GM12878 (cell line): ENCODE results near the gene CA14. TPM values are rescaled to one million over a fixed set of nuclear protein-coding genes. Genes with fewer than 3 reads are reported as not detected.

Source experiments
- ATAC-seq: fragments of 200-7000 bp; cut with Tn5 transposase; 3 replicates; pipeline ENCODE4 v1.9.1; 2020; ENCODE audit warnings: mild to moderate bottlenecking, moderate library complexity
- BruUV-seq: library from RNA; stranded (reverse); fragments of 400-500 nt; replicated peaks from 2 replicates; lab custom pipeline; 2021; lab: Mats Ljungman, UMichigan
- CTCF ChIA-PET: fragments of 300-600 bp; sonication (Branson Sonifier 250); formaldehyde crosslinking; extraction: SDS; loops from one replicate; lab custom pipeline; 2021; ENCODE audit warnings: inconsistent platforms; lab: Yijun Ruan, JAX
- POLR2A ChIA-PET: fragments of 350-600 bp; formaldehyde crosslinking; extraction: SDS; loops from one replicate; lab custom pipeline; 2021; ENCODE audit warnings: inconsistent platforms; lab: Charles Lee
- RAD21 ChIA-PET: fragments of 300-600 bp; sonication (Branson Sonifier 250); formaldehyde crosslinking; loops from one replicate; lab custom pipeline; 2023; ENCODE audit warnings: antibody characterized with exemption; ENCODE audit not compliant: unreplicated experiment; lab: Charles Lee
- SMC1A ChIA-PET: fragments of 300-600 bp; sonication (Branson Sonifier 250); formaldehyde crosslinking; loops from one replicate; lab custom pipeline; 2023; ENCODE audit not compliant: unreplicated experiment, uncharacterized antibody; lab: Charles Lee
- DNase-seq: peaks from one replicate; pipeline ENCODE4 v3.0.0-alpha.2; 2011; ENCODE audit warnings: low read depth, low spot score
- FAIRE-seq: peaks from 3 replicates; lab custom pipeline; 2011; peaks lifted over from hg19 to GRCh38; lab: Jason Lieb, UNC
- H2AFZ ChIP-seq: 2 replicates; pipeline ENCODE4 v1.6.0; 2011; ENCODE audit warnings: low read depth, low read length, control low read depth; ENCODE audit not compliant: control insufficient read depth
- H3K27ac ChIP-seq: 2 replicates; pipeline ENCODE4 v1.5.1; 2011; ENCODE audit warnings: control low read depth; ENCODE audit not compliant: control insufficient read depth, insufficient read depth
- H3K27me3 ChIP-seq, 2 experiments: replicated peaks in 1 of 2; 2 replicates each; pipeline versions ENCODE4 v1.6.0 to v1.6.1; 2011; ENCODE audit warnings: low read length in 1 of 2; ENCODE audit not compliant: control insufficient read depth in 2 of 2, insufficient read depth in 2 of 2
- H3K36me3 ChIP-seq, 2 experiments: 2 replicates each; pipeline ENCODE4 v1.5.1; 2011; ENCODE audit warnings: low read length in 1 of 2; ENCODE audit not compliant: control insufficient read depth in 2 of 2, insufficient read depth in 2 of 2
- H3K4me1 ChIP-seq: 2 replicates; pipeline ENCODE4 v1.6.1; 2011; ENCODE audit warnings: mild to moderate bottlenecking, low read length, moderate library complexity, mixed read lengths; ENCODE audit not compliant: control insufficient read depth, insufficient read depth
- H3K4me2 ChIP-seq: 2 replicates; pipeline ENCODE4 v1.6.0; 2011; ENCODE audit warnings: control low read depth; ENCODE audit not compliant: control insufficient read depth, insufficient read depth
- H3K4me3 ChIP-seq: fragments of 200-600 bp; sonication (generic); 2 replicates; pipeline ENCODE4 v1.5.1; 2016
- H3K79me2 ChIP-seq: 2 replicates; pipeline ENCODE4 v1.6.0; 2011; ENCODE audit warnings: low read length; ENCODE audit not compliant: control insufficient read depth, insufficient read depth
- H3K9ac ChIP-seq: 2 replicates; pipeline ENCODE4 v1.8.0; 2011; ENCODE audit warnings: low read length, control low read depth, mixed read lengths; ENCODE audit not compliant: control insufficient read depth, insufficient read depth
- H3K9me3 ChIP-seq: replicated peaks from 3 replicates; pipeline ENCODE4 v1.5.1; 2011; ENCODE audit warnings: mild to moderate bottlenecking, low read length; ENCODE audit not compliant: control insufficient read depth, insufficient read depth
- H4K20me1 ChIP-seq: 2 replicates; pipeline ENCODE4 v1.6.0; 2011; ENCODE audit not compliant: control insufficient read depth, insufficient read depth
- CTCF ChIP-seq, 3 experiments: IDR thresholded peaks in 2 of 3; conservative IDR thresholded peaks in 1 of 3; 2 replicates each; pipeline ENCODE4 v1.5.1; 2011; ENCODE audit warnings: low read depth in 3 of 3, low read length in 3 of 3, mild to moderate bottlenecking in 3 of 3, control low read depth in 2 of 3, moderate library complexity in 2 of 3, inconsistent platforms in 1 of 3, mixed read lengths in 1 of 3; ENCODE audit not compliant: control insufficient read depth in 2 of 3, insufficient read depth in 1 of 3; ENCODE audit errors: extremely low read depth in 1 of 3
- HDAC6 ChIP-seq: fragments of 200-600 bp; sonication (generic); IDR thresholded peaks from one replicate; pipeline ENCODE4 v1.8.0; 2017; ENCODE audit warnings: antibody characterized with exemption; ENCODE audit not compliant: unreplicated experiment
- MEF2A ChIP-seq: IDR thresholded peaks from 2 replicates; pipeline ENCODE4 v1.6.1; 2011; ENCODE audit warnings: low read depth, mild to moderate bottlenecking, low read length, moderate library complexity; ENCODE audit not compliant: insufficient read depth
- NR2F1 ChIP-seq: fragments of 450-650 bp; conservative IDR thresholded peaks from 2 replicates; pipeline ENCODE4 v1.6.1; 2017; ENCODE audit warnings: mild to moderate bottlenecking
- PRDM15 ChIP-seq: fragments of 450-650 bp; formaldehyde crosslinking; IDR thresholded peaks from 2 replicates; pipeline ENCODE4 v1.4.0; 2020; ENCODE audit warnings: mild to moderate bottlenecking, moderate library complexity
- SIX5 ChIP-seq: IDR thresholded peaks from 2 replicates; pipeline ENCODE4 v1.6.1; 2011; ENCODE audit warnings: mild to moderate bottlenecking, low read depth, low read length, moderate library complexity; ENCODE audit not compliant: severe bottlenecking
- SKIL ChIP-seq: fragments of 450-650 bp; IDR thresholded peaks from 2 replicates; pipeline ENCODE4 v1.6.1; 2017; ENCODE audit warnings: mild to moderate bottlenecking, low read depth, inconsistent platforms; ENCODE audit not compliant: poor library complexity, severe bottlenecking
- SMAD5 ChIP-seq: IDR thresholded peaks from 2 replicates; pipeline ENCODE4 v1.6.1; 2016; ENCODE audit warnings: antibody characterized with exemption, low read depth
- ZBTB11 ChIP-seq: fragments of 450-650 bp; formaldehyde crosslinking; IDR thresholded peaks from 2 replicates; pipeline ENCODE4 v1.5.0; 2022; ENCODE audit warnings: mild to moderate bottlenecking, missing genetic modification characterization
- WGBS: methylation state at CpG from one replicate; pipeline ENCODE4 v1.1.6; 2016; ENCODE audit warnings: low lambda C conversion rate; ENCODE audit not compliant: insufficient replicate concordance, insufficient coverage; ENCODE audit errors: missing lambda C conversion rate; 5-methylcytosine and 5-hydroxymethylcytosine counted together
- in situ Hi-C: fragments of 300-500 bp; cut with MboI; formaldehyde crosslinking; loops from 9 replicates; pipeline ENCODE4 v1.14.3; 2018; ENCODE audit warnings: mixed read lengths
- intact Hi-C: fragments of 100-400 bp; cut with micrococcal nuclease; formaldehyde crosslinking; loops from one replicate; pipeline ENCODE4 v1.14.2; 2022; ENCODE audit not compliant: unreplicated experiment
- polyA plus RNA-seq, 11 experiments: library from polyadenylated mRNA; depleted of rRNA in 4 of 11; unstranded in 6 of 11; stranded (reverse) in 5 of 11; fragments of >200 nt; fragmentation: Nextera tagmentation in 4 of 11; fragmentation: Illumina TruSeq in 1 of 11; extraction: Ambion mirVana in 4 of 11; extraction: Trizol in 1 of 11; gene quantifications; 1 replicate in 1 of 11; 2 replicates in 10 of 11; pipeline versions ENCODE4 v1.2.1 to v1.2.3, GENCODE V29; 2011 to 2016; ENCODE audit warnings: inconsistent platforms in 2 of 11, missing spikeins in 2 of 11, low read depth in 1 of 11
- total RNA-seq, 4 experiments: library from RNA; depleted of rRNA in 3 of 4; stranded (reverse); fragments of >200 nt in 3 of 4; fragmentation: Illumina TruSeq in 1 of 4; extraction: Trizol in 1 of 4; gene quantifications; 2 replicates each; pipeline versions ENCODE4 v1.2.1 to v1.2.3, GENCODE V29; 2013 to 2021

CA14 gene
- total and polyA plus RNA-seq, 10 of the 15 experiments (the other 5 are each of a cell fraction or from before 2014, with no cell fraction given), result 0.11 to 0.35 (median 0.29) TPM; not detected in 6

GRCh38 chr1:150311762-150312161 lies 54.2 kb downstream of the CA14 start:
- ChIA-PET POLR2A (interaction anchor here (2.2 kb wide), 1 partner anchor 10 kb away, joined by 4 read pairs; no protein-coding TSS in a partner anchor), CTCF (no interaction called here), RAD21 (no interaction called here), SMC1A (no interaction called here)
- Histone ChIP-seq H3K4me1 (no peaks in the 10 kb centered on the region), H3K36me3 (no peaks in the 10 kb centered on the region), H3K9me3 (no peaks in the 10 kb centered on the region), H3K27ac (no peak overlapping the region), H3K4me3 (no peak overlapping the region), H3K27me3 (no peaks in the 10 kb centered on the region), H3K9ac (no peak overlapping the region), H3K79me2 (no peaks in the 10 kb centered on the region), H4K20me1 (no peaks in the 10 kb centered on the region), H3K4me2 (no peak overlapping the region), H2AFZ (no peak overlapping the region)
- DNase-seq, result no peak
- in situ Hi-C loops, result no loop called here
- ATAC-seq, result no peak
- 67% methylated on average over 2 of the region's 2 CpGs for WGBS
- TF ChIP-seq MEF2A (no peak), PRDM15 (no peak), CTCF (IDR thresholded peaks at IDR 0.05 in 2 of 3, conservative IDR thresholded peaks at IDR 0.05 in 1 of 3; ENCODE audit: control insufficient read depth in 2 of 3, extremely low read depth in 1 of 3, insufficient read depth in 1 of 3, low read depth in 3 of 3, low read length in 3 of 3) (no peak), NR2F1 (no peak), SIX5 (no peak), HDAC6 (no peak), SKIL (no peak), ZBTB11 (CRISPR knock-in tag) (no peak), SMAD5 (no peak)
- no TSS peak for BruUV-seq
- no peak for FAIRE-seq
- intact Hi-C loops, result no loop called here
